ENCODE results near the gene ZNF860.

Gene ZNF860

GRCh38 chr3:31981206-31982181 lies at the start of gene ZNF860, which contains the start of gene OSBPL10:
ZNF860 (plus strand) TSS chr3:31981750; CDS start chr3:31989080, 7,330 bp downstream.
OSBPL10 (minus strand) TSS chr3:31981262; CDS start chr3:31981179, 83 bp downstream.
- DNase-seq = peak; percentile 73

- DNase-seq = no peak
Observed at GRCh38 chr3:31932990-31933389, 48.6 kb upstream of the ZNF860 start.

GRCh38 chr3:31934018-31934417 lies 47.5 kb upstream of the ZNF860 start:
- DNase-seq = no peak

- no peak for DNase-seq
Observed at GRCh38 chr3:31934866-31935265, 46.7 kb upstream of the ZNF860 start.

- DNase-seq = no peak
Observed at GRCh38 chr3:31936420-31937060, 45.0 kb upstream of the ZNF860 start.

GRCh38 chr3:31937225-31937624 lies 44.3 kb upstream of the ZNF860 start:
- no peak for DNase-seq

- DNase-seq = no peak
Observed at GRCh38 chr3:31942446-31942845, 39.1 kb upstream of the ZNF860 start.

GRCh38 chr3:31943041-31943440 lies 38.5 kb upstream of the ZNF860 start:
- DNase-seq = no peak

GRCh38 chr3:31945738-31946052 lies 35.9 kb upstream of the ZNF860 start:
- DNase-seq = no peak

GRCh38 chr3:31946484-31947081 lies 35.0 kb upstream of the ZNF860 start:
- no peak for DNase-seq

GRCh38 chr3:31947162-31947561 lies 34.4 kb upstream of the ZNF860 start:
- no peak for DNase-seq

GRCh38 chr3:31947671-31948091 lies 33.9 kb upstream of the ZNF860 start:
- no peak for DNase-seq

- DNase-seq = no peak
Observed at GRCh38 chr3:31948280-31948679, 33.3 kb upstream of the ZNF860 start.

- no peak for DNase-seq
Observed at GRCh38 chr3:31952205-31952604, 29.3 kb upstream of the ZNF860 start.

GRCh38 chr3:31953091-31953490 lies 28.5 kb upstream of the ZNF860 start:
- no peak for DNase-seq

GRCh38 chr3:31953636-31954035 lies 27.9 kb upstream of the ZNF860 start:
- DNase-seq = no peak

GRCh38 chr3:31955581-31955980 lies 26.0 kb upstream of the ZNF860 start:
- no peak for DNase-seq

GRCh38 chr3:31957106-31957505 lies 24.4 kb upstream of the ZNF860 start:
- DNase-seq = no peak

GRCh38 chr3:31958701-31959152 lies 22.8 kb upstream of the ZNF860 start:
- no peak for DNase-seq

- DNase-seq = no peak
Observed at GRCh38 chr3:31959251-31959650, 22.3 kb upstream of the ZNF860 start.

GRCh38 chr3:31959951-31960792 lies 21.4 kb upstream of the ZNF860 start:
- no peak for DNase-seq

- no peak for DNase-seq
Observed at GRCh38 chr3:31960793-31961431, 20.6 kb upstream of the ZNF860 start.

Data from T1000 (cell line).